Measurements from ENCODE around the gene AUTS2.

DNA sequence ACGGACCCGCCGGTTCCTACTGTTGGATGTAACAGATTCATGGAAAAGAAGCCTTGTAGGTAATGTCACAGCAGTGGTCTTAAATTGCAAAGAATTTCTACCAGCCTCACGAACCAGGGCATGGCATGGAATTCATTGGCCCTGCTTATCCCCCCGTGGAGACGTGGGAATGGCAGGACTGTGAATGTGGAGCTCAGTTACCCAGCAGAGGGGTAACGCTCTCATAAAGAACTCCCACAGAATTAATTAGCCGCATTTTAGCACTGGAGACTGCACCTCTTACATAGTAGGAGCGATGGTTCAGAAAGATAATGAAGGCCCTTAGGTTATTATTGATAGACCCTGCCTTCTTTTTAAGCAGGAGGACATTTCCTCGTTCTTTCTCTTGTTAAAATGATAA, 715.4 kb downstream of the AUTS2 start:
- TF ChIP-seq, protein P1, sequence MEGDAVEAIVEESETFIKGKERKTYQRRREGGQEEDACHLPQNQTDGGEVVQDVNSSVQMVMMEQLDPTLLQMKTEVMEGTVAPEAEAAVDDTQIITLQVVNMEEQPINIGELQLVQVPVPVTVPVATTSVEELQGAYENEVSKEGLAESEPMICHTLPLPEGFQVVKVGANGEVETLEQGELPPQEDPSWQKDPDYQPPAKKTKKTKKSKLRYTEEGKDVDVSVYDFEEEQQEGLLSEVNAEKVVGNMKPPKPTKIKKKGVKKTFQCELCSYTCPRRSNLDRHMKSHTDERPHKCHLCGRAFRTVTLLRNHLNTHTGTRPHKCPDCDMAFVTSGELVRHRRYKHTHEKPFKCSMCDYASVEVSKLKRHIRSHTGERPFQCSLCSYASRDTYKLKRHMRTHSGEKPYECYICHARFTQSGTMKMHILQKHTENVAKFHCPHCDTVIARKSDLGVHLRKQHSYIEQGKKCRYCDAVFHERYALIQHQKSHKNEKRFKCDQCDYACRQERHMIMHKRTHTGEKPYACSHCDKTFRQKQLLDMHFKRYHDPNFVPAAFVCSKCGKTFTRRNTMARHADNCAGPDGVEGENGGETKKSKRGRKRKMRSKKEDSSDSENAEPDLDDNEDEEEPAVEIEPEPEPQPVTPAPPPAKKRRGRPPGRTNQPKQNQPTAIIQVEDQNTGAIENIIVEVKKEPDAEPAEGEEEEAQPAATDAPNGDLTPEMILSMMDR (conservative IDR thresholded peaks at IDR 0.05; ENCODE audit: low read depth in 2 of 2): no peak
- TF ChIP-seq, protein P2, sequence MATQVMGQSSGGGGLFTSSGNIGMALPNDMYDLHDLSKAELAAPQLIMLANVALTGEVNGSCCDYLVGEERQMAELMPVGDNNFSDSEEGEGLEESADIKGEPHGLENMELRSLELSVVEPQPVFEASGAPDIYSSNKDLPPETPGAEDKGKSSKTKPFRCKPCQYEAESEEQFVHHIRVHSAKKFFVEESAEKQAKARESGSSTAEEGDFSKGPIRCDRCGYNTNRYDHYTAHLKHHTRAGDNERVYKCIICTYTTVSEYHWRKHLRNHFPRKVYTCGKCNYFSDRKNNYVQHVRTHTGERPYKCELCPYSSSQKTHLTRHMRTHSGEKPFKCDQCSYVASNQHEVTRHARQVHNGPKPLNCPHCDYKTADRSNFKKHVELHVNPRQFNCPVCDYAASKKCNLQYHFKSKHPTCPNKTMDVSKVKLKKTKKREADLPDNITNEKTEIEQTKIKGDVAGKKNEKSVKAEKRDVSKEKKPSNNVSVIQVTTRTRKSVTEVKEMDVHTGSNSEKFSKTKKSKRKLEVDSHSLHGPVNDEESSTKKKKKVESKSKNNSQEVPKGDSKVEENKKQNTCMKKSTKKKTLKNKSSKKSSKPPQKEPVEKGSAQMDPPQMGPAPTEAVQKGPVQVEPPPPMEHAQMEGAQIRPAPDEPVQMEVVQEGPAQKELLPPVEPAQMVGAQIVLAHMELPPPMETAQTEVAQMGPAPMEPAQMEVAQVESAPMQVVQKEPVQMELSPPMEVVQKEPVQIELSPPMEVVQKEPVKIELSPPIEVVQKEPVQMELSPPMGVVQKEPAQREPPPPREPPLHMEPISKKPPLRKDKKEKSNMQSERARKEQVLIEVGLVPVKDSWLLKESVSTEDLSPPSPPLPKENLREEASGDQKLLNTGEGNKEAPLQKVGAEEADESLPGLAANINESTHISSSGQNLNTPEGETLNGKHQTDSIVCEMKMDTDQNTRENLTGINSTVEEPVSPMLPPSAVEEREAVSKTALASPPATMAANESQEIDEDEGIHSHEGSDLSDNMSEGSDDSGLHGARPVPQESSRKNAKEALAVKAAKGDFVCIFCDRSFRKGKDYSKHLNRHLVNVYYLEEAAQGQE (IDR thresholded peaks at IDR 0.05; ENCODE audit: unreplicated experiment): no peak
- no peak for TF ChIP-seq POLR2AphosphoS5 (IDR thresholded peaks at IDR 0.05; ENCODE audit: low read depth)
- no peak for TF ChIP-seq ZNF331 (CRISPR knock-in tag; IDR thresholded peaks at IDR 0.05; ENCODE audit: low read depth)
- TF ChIP-seq EZH2 (IDR thresholded peaks at IDR 0.05; ENCODE audit: low read depth, unreplicated experiment): no peak
- no peak for TF ChIP-seq ZNF114 (CRISPR knock-in tag; IDR thresholded peaks at IDR 0.05)

Data from GM23338 (cell line).